ENCODE data around the gene RASAL2.

DNA sequence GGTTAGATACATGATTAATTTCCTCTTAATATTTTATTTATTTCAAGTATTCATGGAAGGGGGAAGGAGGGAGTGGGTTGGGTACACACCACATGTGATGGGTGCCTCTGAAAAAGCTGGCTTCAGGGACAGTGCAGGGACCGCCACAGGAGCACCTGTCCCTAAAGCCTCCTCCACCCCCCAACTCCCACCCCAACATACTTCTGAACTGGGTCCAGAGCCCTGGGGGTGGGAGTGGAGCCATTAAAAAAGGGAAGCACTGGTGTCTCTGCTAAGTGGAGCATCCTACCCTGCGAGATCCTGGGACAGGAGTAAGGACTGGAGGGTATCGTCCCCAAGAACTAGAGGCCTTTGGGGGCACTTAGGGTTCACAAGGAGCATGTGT is 408.4 kb downstream of the RASAL2 start:
- TF ChIP-seq POLR2A (IDR thresholded peaks at IDR 0.05), result no peak
- TF ChIP-seq, protein P1, sequence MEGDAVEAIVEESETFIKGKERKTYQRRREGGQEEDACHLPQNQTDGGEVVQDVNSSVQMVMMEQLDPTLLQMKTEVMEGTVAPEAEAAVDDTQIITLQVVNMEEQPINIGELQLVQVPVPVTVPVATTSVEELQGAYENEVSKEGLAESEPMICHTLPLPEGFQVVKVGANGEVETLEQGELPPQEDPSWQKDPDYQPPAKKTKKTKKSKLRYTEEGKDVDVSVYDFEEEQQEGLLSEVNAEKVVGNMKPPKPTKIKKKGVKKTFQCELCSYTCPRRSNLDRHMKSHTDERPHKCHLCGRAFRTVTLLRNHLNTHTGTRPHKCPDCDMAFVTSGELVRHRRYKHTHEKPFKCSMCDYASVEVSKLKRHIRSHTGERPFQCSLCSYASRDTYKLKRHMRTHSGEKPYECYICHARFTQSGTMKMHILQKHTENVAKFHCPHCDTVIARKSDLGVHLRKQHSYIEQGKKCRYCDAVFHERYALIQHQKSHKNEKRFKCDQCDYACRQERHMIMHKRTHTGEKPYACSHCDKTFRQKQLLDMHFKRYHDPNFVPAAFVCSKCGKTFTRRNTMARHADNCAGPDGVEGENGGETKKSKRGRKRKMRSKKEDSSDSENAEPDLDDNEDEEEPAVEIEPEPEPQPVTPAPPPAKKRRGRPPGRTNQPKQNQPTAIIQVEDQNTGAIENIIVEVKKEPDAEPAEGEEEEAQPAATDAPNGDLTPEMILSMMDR (IDR thresholded peaks at IDR 0.05), result no peak
